ENCODE data around the gene OR5A2. TPM values are rescaled to one million over a fixed set of nuclear protein-coding genes. Genes with fewer than 3 reads are reported as not detected.

The OR5A2 gene
- total and polyA plus RNA-seq, 10 of the 15 experiments (the other 5 are each of a cell fraction or from before 2014, with no cell fraction given), result not detected

- TF ChIP-seq PBX3 (IDR thresholded peaks at IDR 0.05; ENCODE audit: insufficient replicate concordance, low read depth, low read length) (no peak), ZNF622 (IDR thresholded peaks at IDR 0.05) (no peak), STAT1 (conservative IDR thresholded peaks at IDR 0.05) (no peak), BCLAF1 (IDR thresholded peaks at IDR 0.05) (no peak), PAX8 (IDR thresholded peaks at IDR 0.05) (no peak), SRF (IDR thresholded peaks at IDR 0.05; ENCODE audit: low read depth in 2 of 2, low read length in 2 of 2) (no peak)
These were observed 2.4 kb downstream of the OR5A2 start (continued) for GRCh38 chr11:59423835-59424234.

GRCh38 chr11:59418156-59418555, 8.1 kb downstream of the OR5A2 start:
- no peak for FAIRE-seq
- Histone ChIP-seq H3K27ac (ENCODE audit: control insufficient read depth, insufficient read depth) (no peak overlapping the region), H3K9me3 (replicated peaks; ENCODE audit: control insufficient read depth, insufficient read depth, low read length) (no peaks in the 10 kb centered on the region; the same call in 2 of the 3 replicates), H3K27me3 (replicated peaks in 1 of 2; ENCODE audit: control insufficient read depth in 2 of 2, insufficient read depth in 2 of 2, low read length in 1 of 2) (no peaks in the 10 kb centered on the region), H3K4me2 (ENCODE audit: control insufficient read depth, insufficient read depth) (no peak overlapping the region), H3K79me2 (ENCODE audit: control insufficient read depth, insufficient read depth, low read length) (no peaks in the 10 kb centered on the region), H2AFZ (ENCODE audit: control insufficient read depth, low read depth, low read length) (no peak overlapping the region), H3K4me1 (ENCODE audit: control insufficient read depth, insufficient read depth, low read length) (no peaks in the 10 kb centered on the region), H4K20me1 (ENCODE audit: control insufficient read depth, insufficient read depth) (no peaks in the 10 kb centered on the region), H3K9ac (ENCODE audit: control insufficient read depth, insufficient read depth, low read length) (no peak overlapping the region), H3K4me3 (no peak overlapping the region), H3K36me3 (ENCODE audit: control insufficient read depth in 2 of 2, insufficient read depth in 2 of 2, low read length in 1 of 2) (no peaks in the 10 kb centered on the region)
- ChIA-PET CTCF (interaction anchor here (1.9 to 2.7 kb wide), 2 partner anchors 12 to 14 kb away, joined by 5 to 16 read pairs; no protein-coding TSS in a partner anchor), RAD21 (ENCODE audit: unreplicated experiment) (interaction anchor here (1.3 to 2.0 kb wide), 2 partner anchors 11 to 247 kb away, joined by 3 to 10 read pairs; no protein-coding TSS in a partner anchor), POLR2A (no interaction called here), SMC1A (ENCODE audit: uncharacterized antibody, unreplicated experiment) (interaction anchor here (1.5 to 1.8 kb wide), 2 partner anchors 11 to 19 kb away, joined by 4 to 8 read pairs; no protein-coding TSS in a partner anchor)
- intact Hi-C loops (cut with micrococcal nuclease; ENCODE audit: unreplicated experiment), result no loop called here
- no TSS peak for BruUV-seq (replicated peaks)
- no peak for TF ChIP-seq NRF1 (conservative IDR thresholded peaks at IDR 0.05; ENCODE audit: low read depth, low read length)
- no peak for TF ChIP-seq CHD2 (IDR thresholded peaks at IDR 0.05; ENCODE audit: borderline replicate concordance, low read depth, low read length)
- no peak for TF ChIP-seq HDAC6 (IDR thresholded peaks at IDR 0.05; ENCODE audit: unreplicated experiment)
- TF ChIP-seq ELK1 (IDR thresholded peaks at IDR 0.05; ENCODE audit: low read depth, low read length), result no peak
- in situ Hi-C loops (cut with MboI), result no loop called here
- 21% methylated on average over 2 of the region's 2 CpGs for WGBS (ENCODE audit: insufficient coverage, insufficient replicate concordance, low lambda C conversion rate, missing lambda C conversion rate)
- no peak for ATAC-seq
- no peak for DNase-seq (ENCODE audit: low read depth, low spot score)

All from GM12878 (cell line).